ENCODE results near the gene PGAM2.
A peak's percentile ranks its signal among the peaks of the same experiment; 100 is the strongest.

PGAM2 gene

GRCh38 chr7:44057849-44058758 is 7.3 kb downstream of the PGAM2 start:
- POLR2A ChIA-PET = interaction anchor here (0.6 to 0.7 kb wide), 2 partner anchors 13 to 682 kb away, joined by 3 to 12 read pairs; no protein-coding TSS in a partner anchor
- TF ChIP-seq KLF1 (tag by site-specific recombination; IDR thresholded peaks at IDR 0.05) (peak; percentile 76), ZNF214 (tag by site-specific recombination; IDR thresholded peaks at IDR 0.05; ENCODE audit: borderline replicate concordance) (no peak)

GRCh38 chr7:44057181-44057848 is 8.1 kb downstream of the PGAM2 start:
- Histone ChIP-seq H3K36me3 (ENCODE audit: control insufficient read depth in 2 of 2, insufficient read depth in 1 of 2, low read length in 2 of 2) (peaks cover 22 to 93% of the 10 kb centered on the region in 2 experiments), H3K4me1 (ENCODE audit: control insufficient read depth, insufficient read depth, low read length) (no peaks in the 10 kb centered on the region), H3K4me3 (ENCODE audit: low read depth, low read length) (no peak overlapping the region), H3K9me3 (ENCODE audit: control insufficient read depth, insufficient read depth, low read depth, low read length) (no peaks in the 10 kb centered on the region), H3K27ac (ENCODE audit: extremely low read depth, low read depth, low read length) (no peak overlapping the region)
- POLR2A ChIA-PET = interaction anchor here (0.6 kb wide), 1 partner anchor 682 kb away, joined by 12 read pairs; no protein-coding TSS in a partner anchor
- TF ChIP-seq HIC1 (tag by site-specific recombination; IDR thresholded peaks at IDR 0.05) (no peak), ZNF335 (tag by site-specific recombination; conservative IDR thresholded peaks at IDR 0.05) (no peak), ZNF426 (tag by site-specific recombination; IDR thresholded peaks at IDR 0.05) (no peak), GLI4 (tag by site-specific recombination; IDR thresholded peaks at IDR 0.05) (no peak), ZNF138 (tag by site-specific recombination; IDR thresholded peaks at IDR 0.05; ENCODE audit: borderline replicate concordance) (no peak), ZNF112 (tag by site-specific recombination; IDR thresholded peaks at IDR 0.05) (no peak)
- CTCF ChIA-PET = interaction anchor here (0.6 kb wide), 1 partner anchor 8 kb away, joined by 4 read pairs; no protein-coding TSS in a partner anchor

More at GRCh38 chr7:44057849-44058758, 7.3 kb downstream of the PGAM2 start:
- no peaks in the 10 kb centered on the region for H3K4me1 ChIP-seq (ENCODE audit: control insufficient read depth, insufficient read depth, low read length)
- no peaks in the 10 kb centered on the region for H3K9me3 ChIP-seq (ENCODE audit: control insufficient read depth, insufficient read depth, low read depth, low read length)
- CTCF ChIA-PET = interaction anchor here (0.6 kb wide), 1 partner anchor 9 kb away, joined by 4 read pairs; no protein-coding TSS in a partner anchor
- H3K36me3 ChIP-seq (ENCODE audit: control insufficient read depth in 2 of 2, insufficient read depth in 1 of 2, low read length in 2 of 2) = peaks cover 22 to 93% of the 10 kb centered on the region in 2 experiments
- H3K27ac ChIP-seq (ENCODE audit: extremely low read depth, low read depth, low read length) = no peak overlapping the region
- H3K4me3 ChIP-seq (ENCODE audit: low read depth, low read length) = no peak overlapping the region

- Histone ChIP-seq H3K4me3 (ENCODE audit: low read depth, low read length) (no peak overlapping the region), H3K27ac (ENCODE audit: extremely low read depth, low read depth, low read length) (no peak overlapping the region), H3K9me3 (ENCODE audit: control insufficient read depth, insufficient read depth, low read depth, low read length) (no peaks in the 10 kb centered on the region), H3K4me1 (ENCODE audit: control insufficient read depth, insufficient read depth, low read length) (no peaks in the 10 kb centered on the region), H3K36me3 (ENCODE audit: control insufficient read depth in 2 of 2, insufficient read depth in 1 of 2, low read length in 2 of 2) (peaks cover 22 to 92% of the 10 kb centered on the region in 2 experiments)
- POLR2A ChIA-PET = no interaction called here
- CTCF ChIA-PET = no interaction called here
- no peak for TF ChIP-seq ZBTB49 (tag by site-specific recombination; IDR thresholded peaks at IDR 0.05; ENCODE audit: low read depth)
- TF ChIP-seq ZNF658 (tag by site-specific recombination; IDR thresholded peaks at IDR 0.05) = no peak
- no peak for TF ChIP-seq MYNN (tag by site-specific recombination; IDR thresholded peaks at IDR 0.05; ENCODE audit: borderline replicate concordance)
- TF ChIP-seq CTCF (tag by site-specific recombination; IDR thresholded peaks at IDR 0.05) = no peak
- no peak for TF ChIP-seq ZNF837 (tag by site-specific recombination; IDR thresholded peaks at IDR 0.05)
These were observed 8.7 kb downstream of the PGAM2 start for GRCh38 chr7:44056681-44057080.
